Testis (tissue), 2 donors: ENCODE measurements around the gene AQP5.

Experiments
- CTCF ChIP-seq, 3 experiments: fragments of 450-650 bp in 2 of 3; fragments of 200-600 bp in 1 of 3; sonication (generic) in 1 of 3; IDR thresholded peaks; one replicate each; pipeline ENCODE4 v1.5.1; 2016 to 2019; ENCODE audit warnings: antibody characterized with exemption in 3 of 3, mild to moderate bottlenecking in 2 of 3, moderate library complexity in 1 of 3
- POLR2A ChIP-seq: fragments of 450-650 bp; IDR thresholded peaks from one replicate; pipeline ENCODE4 v1.6.1; 2017; ENCODE audit warnings: antibody characterized with exemption, mild to moderate bottlenecking, moderate library complexity

DNA sequence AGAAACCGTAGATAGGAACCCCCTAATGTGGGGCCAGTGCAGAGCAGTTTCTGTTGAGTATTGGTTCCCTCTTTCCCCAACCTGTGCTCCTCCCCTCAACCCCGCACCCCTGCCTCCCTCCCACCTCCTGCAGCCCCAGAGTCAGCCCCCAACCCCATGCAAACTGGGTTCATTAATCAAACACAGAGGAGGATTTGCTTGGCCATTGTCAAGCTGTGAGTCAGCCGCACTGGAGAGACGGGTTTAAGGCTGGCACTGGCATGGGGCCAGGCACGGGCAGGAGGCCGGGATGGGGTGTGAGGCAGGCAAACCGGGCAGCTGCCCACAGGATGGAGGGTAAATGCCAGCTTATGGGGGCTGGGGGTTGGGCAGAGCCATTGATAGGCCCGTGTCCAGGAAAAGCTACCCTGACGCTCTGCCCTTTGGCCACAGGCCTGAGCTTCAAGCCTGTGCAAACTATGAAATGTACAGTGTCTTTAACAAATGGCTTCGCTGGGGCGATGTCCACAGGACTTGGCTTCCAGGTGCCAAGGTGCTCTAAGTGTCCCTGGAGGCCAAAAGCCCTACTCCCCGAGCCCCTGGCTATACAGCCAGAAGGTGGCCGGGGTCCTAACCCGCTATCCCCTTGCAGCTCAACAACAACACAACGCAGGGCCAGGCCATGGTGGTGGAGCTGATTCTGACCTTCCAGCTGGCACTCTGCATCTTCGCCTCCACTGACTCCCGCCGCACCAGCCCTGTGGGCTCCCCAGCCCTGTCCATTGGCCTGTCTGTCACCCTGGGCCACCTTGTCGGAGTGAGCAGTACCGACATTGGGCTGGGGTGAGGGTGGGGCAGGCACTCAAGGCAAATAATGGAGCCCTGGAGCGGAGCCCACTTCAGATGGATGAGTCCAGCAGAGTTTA lies 1.4 kb downstream of the AQP5 start:
- no peak for TF ChIP-seq CTCF (IDR thresholded peaks at IDR 0.05)
- TF ChIP-seq POLR2A: no peak
